Endothelial cell of umbilical vein (primary cell): ENCODE results near the gene TFF2. TPM values are rescaled to one million over a fixed set of nuclear protein-coding genes. Genes with fewer than 3 reads are reported as not detected.

Experiments used
- BruUV-seq: library from RNA; stranded (reverse); fragments of 400-500 nt; replicated peaks from 2 replicates; lab custom pipeline; 2021; lab: Mats Ljungman, UMichigan
- CTCF ChIA-PET: fragments of 300-600, 350-600 bp; sonication (Branson Sonifier 250); formaldehyde crosslinking; loops from one replicate; lab custom pipeline; 2021; ENCODE audit warnings: antibody characterized with exemption, inconsistent platforms; lab: Charles Lee
- POLR2A ChIA-PET: fragments of 300-600, 350-600 bp; sonication (Branson Sonifier 250); formaldehyde crosslinking; loops from one replicate; lab custom pipeline; 2021; ENCODE audit warnings: antibody characterized with exemption, inconsistent platforms; lab: Charles Lee
- DNase-seq: peaks from one replicate; pipeline ENCODE4 v3.0.0-alpha.2; 2011; ENCODE audit warnings: low read depth, low spot score
- FAIRE-seq: peaks from 2 replicates; lab custom pipeline; 2011; peaks lifted over from hg19 to GRCh38; lab: Jason Lieb, UNC
- H2AFZ ChIP-seq: 2 replicates; pipeline ENCODE4 v1.6.0; 2012; ENCODE audit warnings: low read depth, low read length, control low read depth, inconsistent platforms
- H3K27ac ChIP-seq: 2 replicates; pipeline ENCODE4 v1.5.1; 2011; ENCODE audit warnings: low read depth, mild to moderate bottlenecking, control low read depth, low read length, moderate library complexity; ENCODE audit not compliant: insufficient read depth
- H3K27me3 ChIP-seq, 2 experiments: 2 replicates each; pipeline versions ENCODE4 v1.6.0 to v1.6.1; 2011; ENCODE audit warnings: low read length in 2 of 2, mixed read lengths in 1 of 2; ENCODE audit not compliant: control insufficient read depth in 2 of 2, insufficient read depth in 2 of 2
- H3K36me3 ChIP-seq, 2 experiments: 2 replicates in 1 of 2; 3 replicates in 1 of 2; pipeline ENCODE4 v1.5.1; 2011; ENCODE audit warnings: low read length in 2 of 2, mild to moderate bottlenecking in 1 of 2, moderate library complexity in 1 of 2; ENCODE audit not compliant: control insufficient read depth in 2 of 2, insufficient read depth in 2 of 2; ENCODE audit errors: extremely low read depth in 1 of 2
- H3K4me1 ChIP-seq: 3 replicates; pipeline ENCODE4 v1.5.1; 2011; ENCODE audit warnings: mild to moderate bottlenecking, low read length; ENCODE audit not compliant: control insufficient read depth, insufficient read depth; ENCODE audit errors: extremely low read depth
- H3K4me2 ChIP-seq: 2 replicates; pipeline ENCODE4 v1.6.1; 2011; ENCODE audit warnings: low read length, control low read depth, mixed read lengths; ENCODE audit not compliant: insufficient read depth
- H3K4me3 ChIP-seq, 3 experiments: fragments of 200-600 bp in 1 of 3; sonication (generic), shearing (Covaris generic) in 1 of 3; replicated peaks in 1 of 3; 2 replicates each; pipeline ENCODE4 v1.5.1; 2011 to 2016; ENCODE audit warnings: control low read depth in 3 of 3, low read length in 3 of 3, mild to moderate bottlenecking in 2 of 3, inconsistent platforms in 1 of 3, low read depth in 1 of 3, moderate library complexity in 1 of 3; ENCODE audit not compliant: insufficient read depth in 1 of 3
- H3K79me2 ChIP-seq: 2 replicates; pipeline ENCODE4 v1.6.0; 2012; ENCODE audit warnings: low read length, inconsistent platforms; ENCODE audit not compliant: control insufficient read depth, insufficient read depth
- H3K9ac ChIP-seq: replicated peaks from 2 replicates; pipeline ENCODE3; 2011; ENCODE audit warnings: low read length, control low read depth; ENCODE audit not compliant: insufficient read depth; ENCODE audit errors: extremely low read depth
- H3K9me1 ChIP-seq: replicated peaks from 3 replicates; pipeline ENCODE4 v1.6.0; 2011; ENCODE audit warnings: mild to moderate bottlenecking, low read length; ENCODE audit not compliant: control insufficient read depth, insufficient read depth; ENCODE audit errors: extremely low read depth
- H3K9me3 ChIP-seq: replicated peaks from 2 replicates; pipeline ENCODE4 v1.5.1; 2012; ENCODE audit warnings: low read length, inconsistent platforms; ENCODE audit not compliant: control insufficient read depth, insufficient read depth
- H4K20me1 ChIP-seq: replicated peaks from 2 replicates; pipeline ENCODE3; 2011; ENCODE audit warnings: mild to moderate bottlenecking, low read length; ENCODE audit not compliant: control insufficient read depth, insufficient read depth; ENCODE audit errors: extremely low read depth
- EZH2 ChIP-seq: IDR thresholded peaks from 2 replicates; pipeline ENCODE4 v1.6.1; 2012; ENCODE audit warnings: borderline replicate concordance, low read depth, mild to moderate bottlenecking, moderate library complexity, low read length, inconsistent platforms; ENCODE audit not compliant: severe bottlenecking
- FOS ChIP-seq: IDR thresholded peaks from 2 replicates; pipeline ENCODE4 v1.6.1; 2011; ENCODE audit warnings: mild to moderate bottlenecking, low read length, moderate library complexity, borderline replicate concordance; ENCODE audit not compliant: insufficient read depth
- GATA2 ChIP-seq: IDR thresholded peaks from 2 replicates; pipeline ENCODE4 v1.7.0; 2011; ENCODE audit warnings: low read depth, mild to moderate bottlenecking, moderate library complexity, mixed read lengths, low read length; ENCODE audit not compliant: insufficient read length, insufficient read depth
- JUN ChIP-seq: IDR thresholded peaks from 2 replicates; pipeline ENCODE4 v1.6.1; 2011; ENCODE audit warnings: borderline replicate concordance, low read depth; ENCODE audit not compliant: insufficient read length, insufficient read depth
- MAX ChIP-seq: IDR thresholded peaks from 2 replicates; pipeline ENCODE4 v1.6.1; 2011; ENCODE audit not compliant: insufficient read depth, insufficient read length
- MYC ChIP-seq: IDR thresholded peaks from one replicate; pipeline ENCODE4 v1.6.1; 2011; ENCODE audit warnings: mild to moderate bottlenecking, low read depth, low read length
- POLR2A ChIP-seq: IDR thresholded peaks from 2 replicates; pipeline ENCODE4 v1.6.1; 2012; ENCODE audit warnings: low read depth, mild to moderate bottlenecking, control low read depth, low read length
- POLR2AphosphoS5 ChIP-seq: IDR thresholded peaks from 2 replicates; pipeline ENCODE4 v1.6.1; 2012; ENCODE audit warnings: low read depth, mild to moderate bottlenecking, control low read depth, low read length, moderate library complexity; ENCODE audit not compliant: insufficient read depth
- dilution Hi-C: fragments of 300-500 bp; cut with MboI; formaldehyde crosslinking; loops from one replicate; pipeline ENCODE4 v1.15.0; 2019; ENCODE audit warnings: low sequenced_read_pairs; ENCODE audit not compliant: extremely low pct_ligation_motif_present
- intact Hi-C: fragments of 100-400 bp; cut with micrococcal nuclease; formaldehyde crosslinking; loops from one replicate; pipeline ENCODE4 v1.10.0; 2022
- polyA plus RNA-seq, 4 experiments: library from polyadenylated mRNA; depleted of rRNA in 3 of 4; stranded (reverse) in 3 of 4; unstranded in 1 of 4; fragments of >200 nt; gene quantifications; 2 replicates each; pipeline versions ENCODE4 v1.2.1 to v1.2.3, GENCODE V29; 2011 to 2012; ENCODE audit warnings: missing spikeins in 1 of 4
- total RNA-seq: library from RNA; stranded (reverse); gene quantifications from 2 replicates; pipeline ENCODE4 v1.2.3, GENCODE V29; 2021
- TF ChIP-seq, protein P1 (sequence below), 2 donors: IDR thresholded peaks; 1 replicate in 1 of 2; 2 replicates in 1 of 2; pipeline ENCODE4 v1.5.1; 2011; ENCODE audit warnings: low read length in 2 of 2, mild to moderate bottlenecking in 2 of 2, moderate library complexity in 2 of 2, control low read depth in 1 of 2, inconsistent platforms in 1 of 2, low read depth in 1 of 2; ENCODE audit not compliant: insufficient read depth in 1 of 2; ENCODE audit errors: extremely low read depth in 1 of 2

The TFF2 gene
- total and polyA plus RNA-seq, 2 donors (not counting 3 experiments of a cell fraction or from before 2014, with no cell fraction given), result not detected

DNA sequence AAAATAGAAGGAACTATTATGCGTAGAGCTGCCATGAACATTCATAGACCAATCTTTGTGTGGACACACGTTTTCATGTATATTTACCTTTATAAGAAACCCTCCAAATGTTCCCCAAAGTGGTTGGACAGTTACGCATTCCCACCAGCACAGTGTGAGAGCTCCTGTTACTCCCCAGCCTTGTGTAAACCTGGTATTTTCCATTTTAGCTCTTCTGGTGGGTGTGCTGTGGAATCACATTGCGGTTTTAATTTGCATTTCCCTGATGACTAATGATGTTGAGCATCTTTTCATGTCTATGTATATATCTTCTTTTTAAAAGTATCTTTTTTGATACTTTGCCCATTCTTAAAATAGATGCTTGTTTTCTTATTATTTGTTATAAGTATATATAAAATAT lies 49.7 kb upstream of the TFF2 start:
- Histone ChIP-seq H3K4me1 (no peaks in the 10 kb centered on the region), H2AFZ (no peak overlapping the region), H3K27me3 (peaks cover 0 to 5% of the 10 kb centered on the region in 2 experiments), H3K4me2 (no peak overlapping the region), H3K9me3 (no peaks in the 10 kb centered on the region), H3K9ac (no peak overlapping the region), H3K36me3 (no peaks in the 10 kb centered on the region), H3K79me2 (no peaks in the 10 kb centered on the region), H3K27ac (no peak overlapping the region), H3K9me1 (no peaks in the 10 kb centered on the region), H4K20me1 (no peaks in the 10 kb centered on the region), H3K4me3 (no peak overlapping the region)
- TF ChIP-seq, protein P1, sequence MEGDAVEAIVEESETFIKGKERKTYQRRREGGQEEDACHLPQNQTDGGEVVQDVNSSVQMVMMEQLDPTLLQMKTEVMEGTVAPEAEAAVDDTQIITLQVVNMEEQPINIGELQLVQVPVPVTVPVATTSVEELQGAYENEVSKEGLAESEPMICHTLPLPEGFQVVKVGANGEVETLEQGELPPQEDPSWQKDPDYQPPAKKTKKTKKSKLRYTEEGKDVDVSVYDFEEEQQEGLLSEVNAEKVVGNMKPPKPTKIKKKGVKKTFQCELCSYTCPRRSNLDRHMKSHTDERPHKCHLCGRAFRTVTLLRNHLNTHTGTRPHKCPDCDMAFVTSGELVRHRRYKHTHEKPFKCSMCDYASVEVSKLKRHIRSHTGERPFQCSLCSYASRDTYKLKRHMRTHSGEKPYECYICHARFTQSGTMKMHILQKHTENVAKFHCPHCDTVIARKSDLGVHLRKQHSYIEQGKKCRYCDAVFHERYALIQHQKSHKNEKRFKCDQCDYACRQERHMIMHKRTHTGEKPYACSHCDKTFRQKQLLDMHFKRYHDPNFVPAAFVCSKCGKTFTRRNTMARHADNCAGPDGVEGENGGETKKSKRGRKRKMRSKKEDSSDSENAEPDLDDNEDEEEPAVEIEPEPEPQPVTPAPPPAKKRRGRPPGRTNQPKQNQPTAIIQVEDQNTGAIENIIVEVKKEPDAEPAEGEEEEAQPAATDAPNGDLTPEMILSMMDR (IDR thresholded peaks at IDR 0.05; ENCODE audit: extremely low read depth in 1 of 2, insufficient read depth in 1 of 2, low read depth in 1 of 2, low read length in 2 of 2), result no peak
- TF ChIP-seq EZH2 (no peak), POLR2A (no peak), MYC (no peak), POLR2AphosphoS5 (no peak), JUN (no peak), GATA2 (no peak), FOS (no peak), MAX (no peak)
- BruUV-seq, result no TSS peak
- POLR2A ChIA-PET, result no interaction called here
- dilution Hi-C loops, result no loop called here
- DNase-seq (no peak), FAIRE-seq (no peak)
- intact Hi-C loops, result no loop called here
- CTCF ChIA-PET, result no interaction called here
